ENCODE measurements around the gene CPLX1.

Gene CPLX1

GRCh38 chr4:825971-826330, at the start of gene CPLX1:
CPLX1 (minus strand) TSS chr4:826129; CDS start chr4:824522, 1,607 bp downstream.
- DNase-seq (ENCODE audit: insufficient read length, low spot score) (peak; percentile 77), FAIRE-seq (no peak)
- TF ChIP-seq CTCF (IDR thresholded peaks at IDR 0.05; ENCODE audit: insufficient read depth, missing control alignments), result no peak

GRCh38 chr4:874971-875817, 49.3 kb upstream of the CPLX1 start:
- DNase-seq (ENCODE audit: insufficient read length, low spot score) (no peak), FAIRE-seq (no peak)
- TF ChIP-seq CTCF (IDR thresholded peaks at IDR 0.05; ENCODE audit: insufficient read depth, missing control alignments), result no peak

GRCh38 chr4:874056-874455, 48.1 kb upstream of the CPLX1 start:
- DNase-seq (ENCODE audit: insufficient read length, low spot score) (no peak), FAIRE-seq (no peak)
- TF ChIP-seq CTCF (IDR thresholded peaks at IDR 0.05; ENCODE audit: insufficient read depth, missing control alignments), result no peak

- FAIRE-seq (no peak), DNase-seq (ENCODE audit: insufficient read length, low spot score) (no peak)
- no peak for TF ChIP-seq CTCF (IDR thresholded peaks at IDR 0.05; ENCODE audit: insufficient read depth, missing control alignments)
Observed at GRCh38 chr4:872241-872981, 46.5 kb upstream of the CPLX1 start.

- FAIRE-seq (no peak), DNase-seq (ENCODE audit: insufficient read length, low spot score) (no peak)
- no peak for TF ChIP-seq CTCF (IDR thresholded peaks at IDR 0.05; ENCODE audit: insufficient read depth, missing control alignments)
Observed at GRCh38 chr4:871484-871883, 45.6 kb upstream of the CPLX1 start.

- DNase-seq (ENCODE audit: insufficient read length, low spot score), result no peak
- TF ChIP-seq CTCF (IDR thresholded peaks at IDR 0.05; ENCODE audit: insufficient read depth, missing control alignments), result no peak
- FAIRE-seq, result no peak
Observed at GRCh38 chr4:870951-871350, 45.0 kb upstream of the CPLX1 start.

GRCh38 chr4:869776-870175, 43.8 kb upstream of the CPLX1 start:
- no peak for FAIRE-seq
- TF ChIP-seq CTCF (IDR thresholded peaks at IDR 0.05; ENCODE audit: insufficient read depth, missing control alignments), result no peak
- no peak for DNase-seq (ENCODE audit: insufficient read length, low spot score)

All from D721Med (cell line).